ENCODE data around the gene MIA. TPM values are rescaled to one million over a fixed set of nuclear protein-coding genes. Genes with fewer than 3 reads are reported as not detected.

MIA gene
- total and polyA plus RNA-seq, 9 of the 15 experiments (the other 6 are each of a cell fraction or from before 2014, with no cell fraction given), result 0.21 TPM; not detected in 8

DNA sequence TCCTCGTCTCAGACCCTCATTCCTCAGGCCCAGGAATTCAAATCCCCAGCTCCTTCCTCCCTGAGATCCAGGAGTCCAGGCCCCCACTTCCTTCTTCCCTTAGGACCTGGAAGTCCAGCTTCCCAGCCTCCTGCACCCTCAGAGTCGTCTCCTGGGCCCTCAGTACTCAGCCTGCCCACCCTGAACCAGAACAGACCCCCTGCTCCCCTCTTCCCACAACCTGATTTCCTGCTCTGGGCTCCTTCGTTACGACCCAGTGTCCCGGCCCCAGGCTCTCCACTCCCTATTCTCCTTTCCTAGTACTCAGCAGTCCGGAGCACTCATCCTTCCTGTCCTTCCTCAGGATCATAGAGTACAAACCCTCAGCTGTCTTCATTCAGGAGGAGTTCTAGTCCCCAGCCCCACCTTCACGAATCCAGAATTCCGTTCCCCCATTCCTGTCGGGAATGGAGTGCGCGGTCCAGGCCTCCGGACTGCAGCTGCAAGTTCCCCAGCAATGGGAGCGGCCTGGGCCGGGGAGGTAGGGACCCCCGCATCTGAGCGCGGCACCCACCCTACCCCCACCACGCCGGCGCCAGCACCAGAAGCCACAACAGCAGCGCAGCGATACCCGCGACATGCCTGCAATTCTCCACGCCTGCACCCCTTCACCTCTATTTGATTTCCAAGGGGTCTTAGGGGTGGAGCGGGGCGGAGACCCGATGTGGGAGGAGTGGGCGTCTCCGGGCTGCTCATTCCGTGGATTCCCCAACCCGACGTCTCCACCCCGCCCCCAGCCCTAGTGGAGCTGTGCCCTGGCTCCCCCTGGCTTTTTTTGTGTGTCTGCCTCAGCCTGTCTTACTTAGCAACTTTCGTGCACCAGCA, 36.4 kb downstream of the MIA start (continued):
- TF ChIP-seq RBFOX2 (IDR thresholded peaks at IDR 0.05; ENCODE audit: low read depth, low read length) (peak; percentile 38), JUND (IDR thresholded peaks at IDR 0.05; ENCODE audit: borderline replicate concordance, low read depth, low read length) (no peak), JUND (tag; IDR thresholded peaks at IDR 0.05; ENCODE audit: borderline replicate concordance, low read depth, low read length) (no peak), FOXA1 (IDR thresholded peaks at IDR 0.05; ENCODE audit: borderline replicate concordance) (no peak), ZNF436 (CRISPR knock-in tag; IDR thresholded peaks at IDR 0.05) (no peak), NFYB (IDR thresholded peaks at IDR 0.05; ENCODE audit: extremely low read depth, insufficient read length) (no peak), NR2C2 (CRISPR knock-in tag; IDR thresholded peaks at IDR 0.05) (no peak), NR2C2 (tag; IDR thresholded peaks at IDR 0.05) (no peak), DMBX1 (CRISPR knock-in tag; IDR thresholded peaks at IDR 0.05; ENCODE audit: borderline replicate concordance) (no peak), ZNF212 (CRISPR knock-in tag; IDR thresholded peaks at IDR 0.05) (no peak), TAF7 (tag; IDR thresholded peaks at IDR 0.05) (no peak), MCM3 (IDR thresholded peaks at IDR 0.05) (no peak), SUPT5H (IDR thresholded peaks at IDR 0.05) (peak; percentile 8; the same call in 1 of the 2 replicates), MEF2D (tag; conservative IDR thresholded peaks at IDR 0.05; ENCODE audit: low read depth) (no peak), ZNF57 (CRISPR knock-in tag; IDR thresholded peaks at IDR 0.05) (no peak), SLC30A9 (CRISPR knock-in tag; IDR thresholded peaks at IDR 0.05) (no peak)
- TF ChIP-seq, protein P1, sequence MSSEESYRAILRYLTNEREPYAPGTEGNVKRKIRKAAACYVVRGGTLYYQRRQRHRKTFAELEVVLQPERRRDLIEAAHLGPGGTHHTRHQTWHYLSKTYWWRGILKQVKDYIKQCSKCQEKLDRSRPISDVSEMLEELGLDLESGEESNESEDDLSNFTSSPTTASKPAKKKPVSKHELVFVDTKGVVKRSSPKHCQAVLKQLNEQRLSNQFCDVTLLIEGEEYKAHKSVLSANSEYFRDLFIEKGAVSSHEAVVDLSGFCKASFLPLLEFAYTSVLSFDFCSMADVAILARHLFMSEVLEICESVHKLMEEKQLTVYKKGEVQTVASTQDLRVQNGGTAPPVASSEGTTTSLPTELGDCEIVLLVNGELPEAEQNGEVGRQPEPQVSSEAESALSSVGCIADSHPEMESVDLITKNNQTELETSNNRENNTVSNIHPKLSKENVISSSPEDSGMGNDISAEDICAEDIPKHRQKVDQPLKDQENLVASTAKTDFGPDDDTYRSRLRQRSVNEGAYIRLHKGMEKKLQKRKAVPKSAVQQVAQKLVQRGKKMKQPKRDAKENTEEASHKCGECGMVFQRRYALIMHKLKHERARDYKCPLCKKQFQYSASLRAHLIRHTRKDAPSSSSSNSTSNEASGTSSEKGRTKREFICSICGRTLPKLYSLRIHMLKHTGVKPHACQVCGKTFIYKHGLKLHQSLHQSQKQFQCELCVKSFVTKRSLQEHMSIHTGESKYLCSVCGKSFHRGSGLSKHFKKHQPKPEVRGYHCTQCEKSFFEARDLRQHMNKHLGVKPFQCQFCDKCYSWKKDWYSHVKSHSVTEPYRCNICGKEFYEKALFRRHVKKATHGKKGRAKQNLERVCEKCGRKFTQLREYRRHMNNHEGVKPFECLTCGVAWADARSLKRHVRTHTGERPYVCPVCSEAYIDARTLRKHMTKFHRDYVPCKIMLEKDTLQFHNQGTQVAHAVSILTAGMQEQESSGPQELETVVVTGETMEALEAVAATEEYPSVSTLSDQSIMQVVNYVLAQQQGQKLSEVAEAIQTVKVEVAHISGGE (CRISPR knock-in tag; IDR thresholded peaks at IDR 0.05), result no peak
- TF ChIP-seq, protein P2, sequence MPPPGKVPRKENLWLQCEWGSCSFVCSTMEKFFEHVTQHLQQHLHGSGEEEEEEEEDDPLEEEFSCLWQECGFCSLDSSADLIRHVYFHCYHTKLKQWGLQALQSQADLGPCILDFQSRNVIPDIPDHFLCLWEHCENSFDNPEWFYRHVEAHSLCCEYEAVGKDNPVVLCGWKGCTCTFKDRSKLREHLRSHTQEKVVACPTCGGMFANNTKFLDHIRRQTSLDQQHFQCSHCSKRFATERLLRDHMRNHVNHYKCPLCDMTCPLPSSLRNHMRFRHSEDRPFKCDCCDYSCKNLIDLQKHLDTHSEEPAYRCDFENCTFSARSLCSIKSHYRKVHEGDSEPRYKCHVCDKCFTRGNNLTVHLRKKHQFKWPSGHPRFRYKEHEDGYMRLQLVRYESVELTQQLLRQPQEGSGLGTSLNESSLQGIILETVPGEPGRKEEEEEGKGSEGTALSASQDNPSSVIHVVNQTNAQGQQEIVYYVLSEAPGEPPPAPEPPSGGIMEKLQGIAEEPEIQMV (tag; conservative IDR thresholded peaks at IDR 0.05; ENCODE audit: low read depth), result 0 out of 2 replicates have a peak, but pooled peaks have one; percentile 26

All from K562 (cell line).